IMR-90 (cell line): ENCODE results near the gene GPHA2. TPM values are rescaled to one million over a fixed set of nuclear protein-coding genes. Genes with fewer than 3 reads are reported as not detected.
A peak's percentile ranks its signal among the peaks of the same experiment; 100 is the strongest.

Experiments used
- ATAC-seq: fragments of 200-7000 bp; cut with Tn5 transposase; 2 replicates; pipeline ENCODE4 v1.9.1; 2020; ENCODE audit warnings: low read depth, mild to moderate bottlenecking, moderate library complexity
- BruUV-seq: library from RNA; stranded (reverse); fragments of 400-500 nt; replicated peaks from 2 replicates; lab custom pipeline; 2021; lab: Mats Ljungman, UMichigan
- CTCF ChIA-PET: fragments of 300-600 bp; formaldehyde crosslinking; extraction: SDS; loops from one replicate; lab custom pipeline; 2021; ENCODE audit warnings: antibody characterized with exemption; lab: Yijun Ruan, JAX
- POLR2A ChIA-PET: fragments of 300-600 bp; sonication (Branson Sonifier 250); formaldehyde crosslinking; loops from one replicate; lab custom pipeline; 2022; ENCODE audit warnings: antibody characterized with exemption; ENCODE audit not compliant: unreplicated experiment; lab: Charles Lee
- DNase-seq: peaks from one replicate; pipeline ENCODE4 v3.0.0; 2013
- H2AFZ ChIP-seq: replicated peaks from 2 replicates; pipeline ENCODE3; 2013; ENCODE audit warnings: low read length, mild to moderate bottlenecking; ENCODE audit not compliant: poor library complexity
- H2AK5ac ChIP-seq: 2 replicates; pipeline ENCODE4 v1.6.1; 2013; ENCODE audit warnings: low read depth, low read length, inconsistent platforms
- H2AK9ac ChIP-seq: replicated peaks from 2 replicates; pipeline ENCODE3; 2013; ENCODE audit warnings: mild to moderate bottlenecking, low read depth, low read length, moderate library complexity; ENCODE audit not compliant: poor library complexity
- H2BK120ac ChIP-seq: 2 replicates; pipeline ENCODE4 v1.6.1; 2013; ENCODE audit warnings: low read depth, low read length, inconsistent platforms
- H2BK15ac ChIP-seq: 3 replicates; pipeline ENCODE4 v1.6.1; 2013; ENCODE audit warnings: low read depth, low read length, inconsistent platforms
- H2BK20ac ChIP-seq: 2 replicates; pipeline ENCODE4 v1.6.1; 2013; ENCODE audit warnings: low read depth, mild to moderate bottlenecking, inconsistent platforms, low read length, moderate library complexity
- H2BK5ac ChIP-seq: 2 replicates; pipeline ENCODE4 v1.6.1; 2013; ENCODE audit warnings: mild to moderate bottlenecking, low read depth, low read length, inconsistent platforms; ENCODE audit not compliant: poor library complexity, severe bottlenecking
- H3K14ac ChIP-seq: replicated peaks from 2 replicates; pipeline ENCODE4 v1.6.1; 2013; ENCODE audit warnings: low read depth, low read length, inconsistent platforms
- H3K18ac ChIP-seq: 2 replicates; pipeline ENCODE4 v1.6.1; 2013; ENCODE audit warnings: low read depth, low read length, control low read depth
- H3K23ac ChIP-seq: 2 replicates; pipeline ENCODE4 v1.6.1; 2013; ENCODE audit warnings: low read depth, low read length, inconsistent platforms
- H3K27ac ChIP-seq: 2 replicates; pipeline ENCODE4 v1.5.1; 2013; ENCODE audit warnings: mild to moderate bottlenecking, control low read depth, low read length; ENCODE audit not compliant: insufficient read depth
- H3K27me3 ChIP-seq: 2 replicates; pipeline ENCODE4 v1.6.1; 2013; ENCODE audit warnings: low read length; ENCODE audit not compliant: control insufficient read depth, insufficient read depth
- H3K36me3 ChIP-seq: 2 replicates; pipeline ENCODE4 v1.6.1; 2013; ENCODE audit warnings: low read length, mixed read lengths; ENCODE audit not compliant: control insufficient read depth, insufficient read depth
- H3K4ac ChIP-seq: 2 replicates; pipeline ENCODE4 v1.6.1; 2013; ENCODE audit warnings: low read depth, low read length, inconsistent platforms
- H3K4me1 ChIP-seq: 2 replicates; pipeline ENCODE4 v1.6.1; 2013; ENCODE audit warnings: low read length, mixed read lengths; ENCODE audit not compliant: control insufficient read depth, insufficient read depth
- H3K4me2 ChIP-seq: 2 replicates; pipeline ENCODE4 v1.6.1; 2013; ENCODE audit warnings: low read depth, mild to moderate bottlenecking, control low read depth, low read length, moderate library complexity
- H3K4me3 ChIP-seq: 2 replicates; pipeline ENCODE4 v1.5.1; 2013; ENCODE audit warnings: low read depth, mild to moderate bottlenecking, control low read depth, low read length, moderate library complexity; ENCODE audit not compliant: insufficient read depth
- H3K56ac ChIP-seq: 2 replicates; pipeline ENCODE4 v1.6.1; 2013; ENCODE audit warnings: low read length, inconsistent platforms; ENCODE audit not compliant: insufficient read depth; ENCODE audit errors: extremely low read depth
- H3K79me1 ChIP-seq, 2 experiments: 2 replicates each; pipeline ENCODE4 v1.6.1; 2013; ENCODE audit warnings: low read length in 2 of 2, inconsistent platforms in 1 of 2, low read depth in 1 of 2
- H3K9ac ChIP-seq: 2 replicates; pipeline ENCODE4 v1.6.1; 2013; ENCODE audit warnings: low read depth, low read length, control low read depth
- H3K9me1 ChIP-seq: 2 replicates; pipeline ENCODE4 v1.6.1; 2013; ENCODE audit warnings: low read length, inconsistent platforms; ENCODE audit not compliant: insufficient read depth
- H3K9me3 ChIP-seq: 2 replicates; pipeline ENCODE4 v1.6.1; 2013; ENCODE audit warnings: low read length; ENCODE audit not compliant: control insufficient read depth, insufficient read depth
- H4K20me1 ChIP-seq: 2 replicates; pipeline ENCODE4 v1.6.1; 2013; ENCODE audit warnings: low read length, inconsistent platforms; ENCODE audit not compliant: insufficient read depth
- H4K5ac ChIP-seq: 2 replicates; pipeline ENCODE4 v1.6.1; 2013; ENCODE audit warnings: mild to moderate bottlenecking, low read depth, low read length, control low read depth
- H4K8ac ChIP-seq, 2 experiments: 2 replicates each; pipeline ENCODE4 v1.6.1; 2013; ENCODE audit warnings: low read depth in 2 of 2, low read length in 2 of 2, control low read depth in 1 of 2, inconsistent platforms in 1 of 2
- H4K91ac ChIP-seq: 2 replicates; pipeline ENCODE4 v1.6.1; 2013; ENCODE audit warnings: low read depth, low read length, inconsistent platforms; ENCODE audit not compliant: insufficient read depth
- CTCF ChIP-seq: conservative IDR thresholded peaks from 2 replicates; pipeline ENCODE4 v1.5.1; 2012; ENCODE audit warnings: mild to moderate bottlenecking, low read depth, low read length, improper control_type of control experiment
- MAFK ChIP-seq: IDR thresholded peaks from 2 replicates; pipeline ENCODE4 v1.6.1; 2012; ENCODE audit warnings: low read depth, low read length, improper control_type of control experiment
- MAZ ChIP-seq: IDR thresholded peaks from 2 replicates; pipeline ENCODE4 v1.6.1; 2012; ENCODE audit warnings: low read depth, mild to moderate bottlenecking, low read length, improper control_type of control experiment, moderate library complexity, borderline replicate concordance
- MXI1 ChIP-seq: IDR thresholded peaks from 2 replicates; pipeline ENCODE4 v1.6.1; 2012; ENCODE audit warnings: low read depth, mild to moderate bottlenecking, low read length, moderate library complexity, borderline replicate concordance
- POLR2A ChIP-seq: IDR thresholded peaks from 2 replicates; pipeline ENCODE4 v1.6.1; 2012; ENCODE audit warnings: mild to moderate bottlenecking, low read depth, low read length
- SMC3 ChIP-seq: fragments of 150-350 bp; IDR thresholded peaks from 2 replicates; pipeline ENCODE4 v1.6.1; 2016; ENCODE audit warnings: low read depth, mild to moderate bottlenecking, antibody characterized with exemption, low read length, moderate library complexity
- USF2 ChIP-seq: fragments of 150-350 bp; IDR thresholded peaks from 2 replicates; pipeline ENCODE4 v1.6.1; 2017; ENCODE audit warnings: mild to moderate bottlenecking, antibody characterized with exemption, low read length, low read depth
- WGBS, 2 experiments: methylation state at CpG; one replicate each; pipeline versions ENCODE4 v1.1.5 to v1.1.7; 2013; ENCODE audit warnings: missing lambda C conversion rate in 2 of 2; ENCODE audit not compliant: insufficient read length in 1 of 2; ENCODE audit errors: extremely low coverage in 2 of 2; 5-methylcytosine and 5-hydroxymethylcytosine counted together
- dilution Hi-C: fragments of 300-500 bp; cut with HindIII; formaldehyde crosslinking; loops from one replicate; pipeline ENCODE4 v1.14.3; 2018; ENCODE audit warnings: low sequenced_read_pairs; ENCODE audit not compliant: unreplicated experiment
- in situ Hi-C: fragments of 300-500 bp; cut with MboI; formaldehyde crosslinking; loops from 3 replicates; pipeline ENCODE4 v1.14.3; 2019; ENCODE audit warnings: low sequenced_read_pairs, inconsistent platforms, mixed read lengths
- intact Hi-C: fragments of 100-400 bp; cut with micrococcal nuclease; formaldehyde crosslinking; loops from 2 replicates; pipeline ENCODE4 v1.10.0; 2022
- polyA plus RNA-seq, 3 experiments: library from polyadenylated mRNA; depleted of rRNA; stranded (reverse); fragments of >200 nt; gene quantifications; 2 replicates each; pipeline ENCODE4 v1.2.3, GENCODE V29; 2012; ENCODE audit warnings: low replicate concordance in 1 of 3
- total RNA-seq: library from RNA; depleted of rRNA; stranded (reverse); fragments of >200 nt; gene quantifications from 2 replicates; pipeline ENCODE4 v1.2.3, GENCODE V29; 2012

The GPHA2 gene
- total and polyA plus RNA-seq, 2 of the 4 experiments (the other 2 are of a cell fraction), result not detected

- Histone ChIP-seq H3K27ac (no peak overlapping the region), H3K79me1 (no peaks in the 10 kb centered on the region), H3K18ac (no peak overlapping the region), H4K20me1 (no peaks in the 10 kb centered on the region), H3K4me3 (no peak overlapping the region), H2AK5ac (no peak overlapping the region), H2AFZ (no peak overlapping the region), H3K27me3 (no peaks in the 10 kb centered on the region), H3K56ac (no peak overlapping the region), H3K4me1 (no peaks in the 10 kb centered on the region), H3K36me3 (peaks cover 72% of the 10 kb centered on the region), H2BK15ac (no peak overlapping the region), H3K4ac (no peak overlapping the region), H3K4me2 (no peak overlapping the region), H2BK5ac (no peak overlapping the region), H3K23ac (no peak overlapping the region), H2BK20ac (no peak overlapping the region), H2BK120ac (no peak overlapping the region), H2AK9ac (peak overlapping the region; percentile 42), H4K91ac (no peak overlapping the region), H3K9me3 (no peaks in the 10 kb centered on the region), H4K8ac (no peak overlapping the region), H3K9me1 (no peaks in the 10 kb centered on the region), H4K5ac (no peak overlapping the region), H3K14ac (no peak overlapping the region), H3K9ac (no peak overlapping the region)
- no peak for DNase-seq
- dilution Hi-C loops (no loop called here), intact Hi-C loops (no loop called here), in situ Hi-C loops (no loop called here)
- 100% methylated on average over 3 of the region's 11 CpGs; no CpG with 5 or more reads in 1 of the 2 experiments for WGBS, 2 experiments
- ATAC-seq, result no peak
- CTCF ChIA-PET, result no interaction called here
- POLR2A ChIA-PET, result no interaction called here
- BruUV-seq, result no TSS peak
- no peak for TF ChIP-seq MAZ
- TF ChIP-seq USF2, result no peak
- no peak for TF ChIP-seq MAFK
- TF ChIP-seq CTCF, result no peak
- TF ChIP-seq MXI1, result no peak
- no peak for TF ChIP-seq SMC3
- TF ChIP-seq POLR2A, result no peak
These were observed 26.9 kb downstream of the GPHA2 start for GRCh38 chr11:64908766-64909165.
